ENCODE results near the gene CD3D.
A peak's percentile ranks its signal among the peaks of the same experiment; 100 is the strongest.

CD3D gene

DNA sequence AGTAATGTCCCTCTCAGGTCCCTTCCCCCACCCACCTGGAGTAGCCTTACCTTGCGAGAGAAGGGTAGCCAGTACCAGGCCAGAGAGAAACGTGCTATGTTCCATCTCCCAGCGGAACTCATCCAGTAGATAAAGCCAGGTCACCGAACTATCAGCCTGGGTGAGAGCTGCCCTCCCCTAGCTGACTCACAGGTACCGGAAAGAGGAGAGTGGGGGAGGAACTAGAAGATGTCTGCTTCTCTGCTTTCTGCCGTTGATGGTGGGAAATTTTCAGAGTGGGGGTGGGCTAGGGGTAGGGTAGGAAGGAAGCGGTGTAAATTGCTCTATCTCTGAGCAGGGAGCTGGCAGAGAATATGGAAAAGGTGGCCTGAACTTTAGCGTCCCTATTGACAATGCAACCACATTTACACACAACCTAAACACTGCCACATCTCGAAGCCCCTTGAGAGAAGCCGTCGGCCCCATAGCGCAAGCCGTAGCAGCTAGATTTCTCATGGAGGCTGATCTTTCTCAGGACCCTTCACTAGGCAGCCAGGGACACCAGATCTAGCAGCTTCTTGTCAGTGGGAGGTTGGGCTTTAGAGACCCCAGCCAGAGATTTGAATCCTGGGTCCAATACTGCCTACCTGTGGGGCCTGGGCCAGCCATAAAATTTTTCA lies at the start of gene CD3D:
TSS of gene CD3D (minus strand) at position 203 of the 659 bp plus-strand sequence. CDS start at position 105, 98 bp downstream.
- no peak for DNase-seq

DNA sequence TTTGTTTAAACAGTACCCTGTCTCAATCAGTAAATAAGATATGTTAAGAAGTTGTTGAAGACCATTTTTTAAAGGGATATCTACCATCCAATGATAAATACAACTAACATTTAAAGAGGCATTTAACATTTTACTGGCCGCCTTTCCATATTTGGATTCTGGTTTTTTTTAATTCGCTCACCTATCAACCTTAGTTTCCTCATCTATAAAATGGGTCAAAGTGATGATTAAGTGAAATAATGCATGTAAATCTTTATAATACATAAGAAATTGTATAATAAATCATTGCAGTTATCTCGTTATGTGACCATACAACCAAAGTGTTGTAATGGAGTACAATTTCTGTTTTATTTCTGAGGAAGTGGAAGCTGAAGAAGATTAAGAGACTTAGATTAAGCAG lies 41.2 kb upstream of the CD3D start:
- DNase-seq, result no peak

DNA sequence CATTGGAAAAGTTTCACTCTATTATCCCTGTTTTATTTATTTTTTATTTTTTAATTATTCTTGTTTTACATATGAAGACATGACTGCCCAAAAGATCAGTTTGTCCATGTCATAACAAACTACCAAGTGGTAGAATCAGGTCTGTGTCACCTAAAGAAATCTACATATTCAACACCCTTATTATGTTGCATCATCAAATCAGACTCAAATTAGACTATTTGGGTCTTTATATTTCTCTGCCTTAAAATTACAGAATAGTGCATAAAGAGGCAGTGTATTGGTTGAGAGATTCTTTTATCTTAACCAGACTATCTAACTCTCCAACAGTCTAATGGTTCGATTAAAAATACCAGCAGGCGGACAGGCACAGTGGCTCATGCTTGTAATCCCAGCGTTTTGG lies 40.4 kb upstream of the CD3D start:
- DNase-seq, result no peak

DNA sequence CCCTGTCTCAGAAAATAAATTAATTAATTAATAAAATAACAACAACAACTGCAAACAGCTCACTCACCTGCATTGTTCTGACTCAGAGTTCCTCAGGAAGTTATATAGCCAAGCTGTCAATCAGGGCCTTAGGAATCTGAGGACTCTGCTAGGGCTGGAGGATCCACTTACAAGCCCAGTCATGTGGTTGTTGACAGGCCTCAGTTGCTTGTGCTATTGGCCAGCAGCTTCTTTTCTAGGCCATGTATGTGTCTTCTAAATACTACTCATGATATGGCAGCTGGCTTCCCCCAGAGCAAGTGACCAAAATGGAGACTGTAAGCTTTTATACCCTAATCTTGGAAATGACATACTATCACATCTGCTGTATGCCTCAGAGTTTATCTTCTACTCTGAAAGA lies 38.1 kb upstream of the CD3D start:
- no peak for DNase-seq

DNA sequence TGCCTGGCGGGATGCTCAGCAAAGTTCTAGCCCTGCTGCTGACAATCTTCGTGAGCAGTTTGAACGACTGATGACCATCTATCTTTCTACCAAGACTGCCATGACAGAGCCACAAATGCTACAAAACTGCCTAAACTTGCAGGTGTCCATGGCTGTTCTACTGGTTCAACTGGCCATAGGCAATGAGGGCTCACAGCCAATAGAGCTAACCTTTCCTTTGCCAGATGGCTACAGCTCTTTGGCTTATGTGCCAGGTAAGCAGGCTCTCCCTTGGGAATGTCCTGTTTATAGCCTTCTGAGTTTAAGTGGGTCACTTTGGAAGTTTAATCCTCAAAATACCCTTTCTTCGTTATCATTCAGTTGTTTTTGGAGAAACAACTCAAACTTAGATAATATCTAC lies 37.0 kb upstream of the CD3D start:
- DNase-seq, result no peak

DNA sequence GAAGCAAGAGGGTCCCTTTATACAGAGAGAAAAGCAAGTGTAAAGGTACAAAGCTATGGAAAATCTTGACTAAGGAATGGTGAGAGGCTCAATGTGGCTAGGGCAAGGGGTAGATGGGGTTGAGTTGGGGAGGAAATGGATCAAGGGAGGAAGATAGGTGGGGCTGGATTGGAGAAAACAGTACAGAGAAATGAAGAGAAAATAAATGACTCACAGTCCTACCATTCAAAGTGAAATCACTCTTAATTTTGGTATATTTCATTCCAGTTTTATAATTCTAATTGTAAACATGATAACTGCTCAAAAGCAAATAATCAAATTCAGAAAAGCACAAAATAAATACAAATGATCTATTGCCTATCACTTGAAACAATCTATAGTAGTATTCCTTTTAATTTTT lies 33.5 kb upstream of the CD3D start:
- no peak for DNase-seq

DNA sequence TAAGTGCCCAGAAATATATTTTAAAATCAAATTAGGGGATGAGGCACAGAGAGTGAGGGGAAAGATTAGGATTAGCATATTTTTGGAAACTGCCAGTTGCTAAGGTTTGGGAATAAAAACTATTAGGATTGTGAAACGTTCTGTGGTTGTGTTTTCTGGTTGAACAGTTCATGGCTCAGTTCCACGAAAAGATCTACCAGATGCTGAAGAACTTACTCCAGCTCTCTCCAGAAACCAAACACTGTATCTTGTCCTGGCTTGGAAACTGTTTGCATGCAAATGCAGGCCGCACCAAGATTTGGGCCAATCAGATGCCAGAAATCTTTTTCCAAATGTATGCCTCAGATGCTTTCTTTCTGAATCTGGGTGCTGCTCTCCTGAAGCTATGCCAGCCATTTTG lies 32.2 kb upstream of the CD3D start:
- DNase-seq, result peak; percentile 28

DNA sequence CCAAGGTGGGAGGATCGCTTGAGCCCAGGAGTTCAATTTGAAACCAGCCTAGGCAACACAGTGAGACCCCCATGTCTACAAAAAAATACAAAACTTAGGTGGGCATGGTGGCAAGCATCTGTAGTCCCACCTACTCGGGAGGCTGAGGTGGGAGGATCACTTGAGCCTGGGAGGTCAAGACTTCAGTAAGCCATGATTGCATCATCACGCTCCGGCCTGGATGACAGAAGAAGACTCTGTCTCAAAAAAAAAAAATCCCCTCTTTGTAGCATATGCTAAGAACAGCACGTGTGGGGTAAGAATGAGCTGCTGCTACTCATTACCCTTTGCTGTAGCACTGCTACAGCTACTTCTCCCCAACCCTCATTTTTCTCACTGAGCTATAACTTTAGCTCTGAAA lies 31.4 kb upstream of the CD3D start:
- no peak for DNase-seq

DNA sequence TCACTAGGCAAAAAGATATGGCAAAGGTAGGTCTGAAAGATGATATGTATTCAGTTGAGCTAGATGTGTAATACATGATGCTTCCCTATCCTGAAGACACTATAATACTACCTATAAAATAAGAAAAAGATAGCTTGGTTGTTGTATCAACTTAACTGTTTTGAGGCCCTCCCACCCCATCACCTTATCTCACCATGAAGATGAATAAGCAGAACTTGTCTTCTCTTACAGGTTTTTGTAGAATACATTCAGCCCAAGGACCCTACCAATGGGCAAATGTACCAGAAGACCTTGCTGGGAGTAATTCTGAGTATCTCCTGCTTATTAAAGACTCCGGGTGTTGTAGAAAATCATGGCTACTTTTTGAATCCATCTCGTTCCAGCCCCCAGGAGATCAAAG lies 30.8 kb upstream of the CD3D start:
- no peak for DNase-seq

DNA sequence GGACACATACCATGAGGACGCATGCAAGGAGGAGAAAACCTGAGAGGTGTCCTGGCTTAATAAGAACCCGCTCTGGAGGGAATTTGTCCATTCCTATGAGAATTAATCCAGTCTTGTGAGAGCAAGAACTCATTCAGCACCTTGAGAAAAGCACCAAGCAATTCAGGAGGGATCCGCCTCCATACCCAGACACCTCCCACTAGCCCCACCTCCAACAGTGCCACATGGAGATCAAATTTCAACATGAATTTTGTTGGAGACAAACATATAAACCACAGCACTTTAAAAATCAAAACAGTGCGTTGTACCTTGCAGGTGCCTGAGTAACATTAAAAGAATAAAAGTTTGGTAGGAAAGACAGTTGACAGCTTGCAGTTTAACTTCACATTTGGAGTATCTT lies 28.3 kb upstream of the CD3D start:
- DNase-seq, result no peak

- DNase-seq, result no peak
Observed at GRCh38 chr11:118366287-118366686, 23.8 kb upstream of the CD3D start.

GRCh38 chr11:118364956-118365615 lies 22.6 kb upstream of the CD3D start:
- no peak for DNase-seq

- peak; percentile 99 for DNase-seq
Observed at GRCh38 chr11:118359295-118359958, 16.9 kb upstream of the CD3D start, which contains the start of gene UBE4A. Gene UBE4A, plus strand, starts transcription at chr11:118359600. Its CDS starts 5,481 bp downstream, at chr11:118365081.

DNA sequence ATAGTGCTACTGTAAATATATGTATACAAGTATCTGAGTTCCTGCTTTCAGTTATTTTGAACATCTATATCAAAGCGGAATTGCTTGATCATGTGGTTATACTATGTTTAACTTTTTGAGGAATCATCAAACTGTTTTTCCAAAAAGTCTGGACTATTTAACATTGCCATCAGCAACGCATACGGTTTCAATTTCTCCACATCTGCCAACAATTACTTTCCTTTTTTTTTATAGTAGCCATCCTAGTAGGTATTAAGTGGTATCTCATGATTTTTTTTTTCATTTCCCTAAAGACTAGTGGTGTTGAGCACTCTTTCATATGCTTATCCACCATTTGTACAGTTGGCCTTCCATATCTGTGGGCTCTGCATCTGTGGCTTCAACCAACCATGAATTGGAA lies 15.6 kb upstream of the CD3D start:
- DNase-seq, result no peak

DNA sequence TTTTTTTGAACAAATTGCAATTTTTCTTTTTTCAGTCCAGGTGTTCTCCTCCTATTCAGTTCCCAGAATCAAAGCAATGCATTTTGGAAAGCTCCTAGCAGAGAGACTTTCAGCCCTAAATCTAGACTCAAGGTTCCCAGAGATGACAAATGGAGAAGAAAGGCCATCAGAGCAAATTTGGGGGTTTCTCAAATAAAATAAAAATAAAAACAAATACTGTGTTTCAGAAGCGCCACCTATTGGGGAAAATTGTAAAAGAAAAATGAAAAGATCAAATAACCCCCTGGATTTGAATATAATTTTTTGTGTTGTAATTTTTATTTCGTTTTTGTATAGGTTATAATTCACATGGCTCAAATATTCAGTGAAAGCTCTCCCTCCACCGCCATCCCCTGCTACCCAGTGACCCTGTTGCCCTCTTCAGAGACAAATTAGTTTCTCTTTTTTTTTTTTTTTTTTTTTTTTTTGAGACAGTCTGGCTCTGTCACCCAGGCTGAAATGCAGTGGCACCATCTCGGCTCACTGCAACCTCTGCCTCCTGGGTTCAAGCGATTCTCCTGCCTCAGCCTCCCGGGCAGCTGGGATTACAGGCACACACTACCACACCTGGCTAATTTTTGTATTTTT lies 10.7 kb upstream of the CD3D start:
- no peak for DNase-seq

DNA sequence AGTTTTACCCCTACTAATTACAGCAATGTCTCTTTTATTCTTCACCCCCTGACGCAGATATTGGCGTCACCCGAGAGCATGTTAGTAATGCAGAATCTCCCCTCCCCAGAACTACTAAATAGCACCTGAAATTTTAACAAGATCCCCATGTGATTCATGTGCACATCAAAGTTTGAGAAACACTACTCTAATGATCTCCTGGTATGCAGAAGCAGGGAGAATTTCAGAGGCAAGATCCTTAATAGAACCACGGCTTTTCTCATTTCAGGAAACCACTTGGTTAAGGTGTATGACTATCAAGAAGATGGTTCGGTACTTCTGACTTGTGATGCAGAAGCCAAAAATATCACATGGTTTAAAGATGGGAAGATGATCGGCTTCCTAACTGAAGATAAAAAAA lies 7.0 kb upstream of the CD3D start:
- no peak for DNase-seq

GRCh38 chr11:118343981-118344515 lies 1.5 kb upstream of the CD3D start, which contains the start of gene CD3G:
Gene CD3G, plus strand, starts transcription at chr11:118344344. Its CDS starts 80 bp downstream, at chr11:118344424.
- no peak for DNase-seq

DNA sequence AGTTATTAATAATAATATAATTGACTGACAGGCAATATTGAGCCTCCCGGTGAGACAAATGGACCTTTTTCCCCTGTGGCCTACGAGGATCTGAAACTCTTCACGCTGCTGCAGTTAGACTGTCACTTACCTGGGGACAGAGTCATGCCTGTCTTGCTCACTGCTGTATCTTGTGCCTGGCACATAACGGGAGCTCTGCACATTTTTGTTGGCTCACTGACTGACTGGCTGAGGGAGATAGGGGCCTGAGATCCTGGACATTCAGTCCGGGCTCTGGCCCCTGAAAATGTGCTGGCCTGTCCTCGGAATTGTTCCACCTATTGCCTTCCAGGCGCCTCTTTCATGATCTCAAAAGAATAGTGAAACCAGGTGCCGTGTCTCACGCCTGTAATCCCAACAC lies 743 bp upstream of the CD3D start:
- no peak for DNase-seq

DNA sequence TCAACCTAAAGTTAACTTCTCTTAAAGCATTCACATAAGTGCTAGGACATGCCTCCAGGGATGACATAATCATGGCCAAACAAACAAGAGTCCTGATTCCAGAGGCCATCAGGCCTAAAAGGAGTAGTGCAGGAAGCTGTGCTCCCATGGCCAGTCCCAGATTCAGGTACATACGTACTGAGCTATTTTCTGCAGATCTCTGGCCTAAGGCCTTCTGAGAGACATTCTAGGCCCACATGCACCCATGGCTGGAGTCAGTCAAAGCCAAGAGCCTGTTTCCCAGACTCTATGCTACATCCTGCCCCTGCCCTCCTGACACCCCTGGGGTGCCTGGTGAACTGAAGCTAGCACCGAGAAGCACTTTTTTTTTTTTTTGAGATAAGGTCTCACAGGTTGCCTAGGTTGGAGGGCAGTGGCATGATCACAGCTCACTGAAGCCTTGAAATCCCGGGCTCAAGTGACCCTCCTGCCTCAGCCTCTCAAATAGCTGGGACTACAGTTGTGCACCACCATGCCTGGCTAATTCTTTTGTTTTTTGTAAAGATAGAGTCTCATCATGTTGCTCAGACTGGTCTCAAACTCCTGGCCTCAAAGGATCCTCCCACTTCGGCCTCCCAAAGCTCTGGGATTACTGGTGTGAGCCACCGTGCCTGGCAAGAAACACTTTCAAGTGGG lies 553 bp downstream of the CD3D start:
- DNase-seq, result no peak

- DNase-seq, result no peak
Observed at GRCh38 chr11:118341261-118341660, 1.2 kb downstream of the CD3D start.

DNA sequence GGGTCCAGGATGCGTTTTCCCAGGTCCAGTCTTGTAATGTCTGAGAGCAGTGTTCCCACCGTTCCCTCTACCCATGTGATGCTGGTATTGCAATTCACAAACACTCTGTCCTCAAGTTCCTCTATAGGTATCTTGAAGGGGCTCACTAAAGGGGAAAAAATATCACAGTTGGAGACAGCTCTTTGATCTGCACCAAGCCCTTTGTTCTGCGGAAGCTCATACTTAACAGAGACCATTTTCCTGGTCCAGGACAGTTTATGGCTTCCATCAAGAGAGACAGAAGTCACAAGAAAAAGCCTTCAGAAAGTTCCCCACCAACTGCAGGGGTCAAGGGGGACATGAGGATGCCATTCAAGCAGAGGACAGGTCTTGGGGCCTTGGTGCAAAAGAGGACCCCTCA lies 2.1 kb downstream of the CD3D start:
- DNase-seq, result no peak

DNA sequence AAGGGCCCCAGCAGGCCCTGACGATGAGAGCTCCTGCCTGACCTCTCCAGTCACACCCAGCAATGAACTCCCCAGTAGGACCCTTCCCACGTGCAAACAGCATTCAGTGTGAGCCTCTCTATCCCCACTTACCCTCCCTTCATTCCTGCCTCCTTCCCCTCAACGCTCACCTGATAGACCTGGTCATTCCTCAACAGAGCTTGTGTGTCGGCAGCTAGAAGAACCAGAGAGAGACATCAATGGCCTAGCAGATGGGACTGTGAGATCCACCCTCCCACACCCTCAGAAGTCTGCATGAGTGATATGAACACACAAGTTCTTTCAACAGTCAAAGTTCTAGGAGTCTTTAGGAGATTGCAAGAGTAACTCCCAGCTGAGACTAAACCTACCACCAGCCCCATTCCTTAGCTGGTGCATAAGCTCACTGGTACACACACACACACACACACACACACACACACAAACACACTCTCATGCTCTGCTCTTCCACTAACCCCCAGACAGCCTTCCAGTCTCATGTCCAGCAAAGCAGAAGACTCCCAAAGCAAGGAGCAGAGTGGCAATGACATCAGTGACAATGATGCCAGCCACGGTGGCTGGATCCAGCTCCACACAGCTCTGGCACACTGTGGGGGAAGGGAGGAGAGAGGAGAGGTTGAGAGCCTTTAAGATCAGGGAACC lies 3.1 kb downstream of the CD3D start:
- no peak for DNase-seq
